HG03442 (cell line): ENCODE measurements around the gene ZBTB17.
"Not testable (repeated sequence)": the region's sequence is repeated elsewhere in the genome, so short reads cannot be mapped to it uniquely, and the experiment has no call there.

Experiments
- ATAC-seq: cut with Tn5 transposase; IDR thresholded peaks from one replicate; pipeline ENCODE4 v1.9.1; 2021; ENCODE audit warnings: mild to moderate bottlenecking, moderate library complexity; ENCODE audit not compliant: unreplicated experiment

The ZBTB17 gene

DNA sequence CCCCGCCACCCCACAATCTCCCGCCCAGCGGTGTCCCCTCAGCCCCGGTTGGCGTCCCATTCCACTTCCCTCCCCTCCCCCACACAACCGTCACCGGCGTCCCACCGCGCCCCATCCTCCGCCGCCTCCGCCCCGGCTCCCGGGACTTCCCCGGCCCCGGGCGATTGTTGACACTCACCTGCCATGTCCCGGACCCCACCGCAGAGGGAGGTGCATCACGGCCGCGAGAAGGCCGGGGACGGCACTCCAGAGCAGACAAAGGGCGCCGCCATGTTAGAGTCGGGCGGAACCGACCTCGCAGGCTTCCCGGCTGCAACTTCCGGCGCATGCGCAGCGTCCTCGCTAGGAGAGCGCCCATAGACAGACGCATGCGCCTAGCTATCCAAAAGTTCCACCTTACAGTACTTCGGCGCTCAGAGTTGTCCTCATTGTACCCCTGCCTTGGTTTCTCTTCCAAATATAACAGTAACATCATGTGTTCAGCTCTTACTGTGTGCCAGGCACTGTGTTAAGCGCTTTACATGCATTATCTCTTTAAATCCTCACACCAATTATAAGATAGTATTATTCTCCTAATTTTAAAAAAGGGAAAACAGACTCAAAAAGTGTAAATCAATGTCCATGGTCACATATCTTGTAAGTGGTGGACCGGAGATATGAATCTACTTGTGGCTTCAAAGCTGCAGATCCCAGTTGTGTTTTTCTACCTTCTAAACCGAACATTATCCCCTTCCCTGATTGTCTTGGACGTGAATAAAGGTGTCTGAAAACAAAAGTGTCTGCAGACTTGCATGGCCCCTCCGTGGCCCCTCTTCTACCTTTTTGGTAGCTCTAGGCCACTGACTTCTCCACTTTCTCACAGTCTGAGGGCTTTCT, at the start of gene ZBTB17:
ZBTB17 (minus strand) TSS at position 297 of the 876 bp plus-strand sequence. CDS start 27,606 bp downstream, outside the sequence.
- peak; percentile 62 for ATAC-seq

DNA sequence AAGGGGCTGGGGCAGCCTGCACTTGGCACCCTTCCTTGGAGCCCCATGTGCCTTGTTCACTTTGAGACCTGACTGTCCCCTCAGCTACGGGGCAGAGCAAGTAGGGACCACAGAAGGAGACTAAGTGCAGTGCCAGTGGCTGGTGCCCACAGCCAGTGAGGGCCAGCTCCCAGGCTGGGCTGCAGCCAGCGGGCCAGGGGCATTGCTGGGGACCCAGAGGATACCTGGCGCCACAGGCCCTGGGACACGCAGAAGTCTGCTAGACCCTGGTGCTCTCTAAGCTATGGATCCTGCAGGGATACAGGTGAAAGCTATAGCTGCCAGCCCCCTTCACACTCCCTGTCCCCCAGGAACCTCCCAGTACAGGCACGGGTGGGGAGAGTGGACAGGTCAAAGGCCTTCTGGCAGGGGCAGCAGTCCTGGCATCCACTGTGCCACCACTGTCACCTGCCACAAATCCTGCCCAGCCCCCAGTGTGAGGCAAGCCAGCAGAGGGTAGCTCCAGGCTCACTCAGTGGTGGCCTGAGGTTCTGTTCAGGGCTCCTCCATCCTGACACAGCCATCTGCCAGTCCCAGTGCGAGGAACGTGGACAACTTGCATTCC, 47.3 kb upstream of the ZBTB17 start:
- no peak for ATAC-seq

DNA sequence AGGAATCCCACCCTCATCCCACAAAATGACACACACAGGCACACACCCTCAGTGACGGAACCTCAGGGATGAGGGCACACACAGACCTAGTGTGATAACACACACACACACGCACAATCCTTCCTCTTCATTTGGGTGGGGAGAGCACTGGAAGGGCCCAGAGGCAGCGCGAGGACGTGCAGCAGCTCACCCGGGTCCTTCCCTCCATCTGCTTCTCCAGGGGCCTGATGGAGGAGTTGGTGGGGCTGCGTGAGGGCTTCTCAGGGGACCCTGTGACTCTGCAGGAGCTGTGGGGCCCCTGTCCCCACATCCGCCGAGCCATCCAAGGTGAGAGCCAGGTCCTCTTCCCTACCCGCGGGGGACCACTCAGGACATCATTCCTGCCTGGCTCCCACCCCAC, 46.5 kb upstream of the ZBTB17 start:
- ATAC-seq = no peak

DNA sequence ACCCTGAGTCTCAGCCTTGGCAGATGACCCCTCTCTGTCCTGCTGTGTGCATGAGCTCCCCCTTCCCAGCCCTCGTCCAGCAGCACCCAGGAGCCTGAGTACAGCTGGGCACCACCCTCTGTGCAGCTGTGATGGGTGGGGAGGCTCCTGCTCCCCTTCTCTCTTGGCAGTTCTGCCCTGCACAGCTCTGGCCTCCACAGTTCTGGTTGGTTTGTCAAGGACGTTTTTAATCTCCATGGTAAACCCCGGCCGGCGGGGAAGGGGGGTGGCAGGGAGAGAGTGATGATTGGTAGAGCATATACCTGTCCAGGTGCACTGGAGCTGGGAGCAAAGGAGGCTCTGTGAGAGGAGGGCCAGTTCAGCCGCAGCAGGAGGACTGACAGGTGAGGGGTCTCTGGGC, 45.8 kb upstream of the ZBTB17 start, which contains the start of gene CLCNKA:
CLCNKA (plus strand) TSS at position 356 of the 400 bp plus-strand sequence. CDS start 584 bp downstream, outside the sequence.
- no peak for ATAC-seq

DNA sequence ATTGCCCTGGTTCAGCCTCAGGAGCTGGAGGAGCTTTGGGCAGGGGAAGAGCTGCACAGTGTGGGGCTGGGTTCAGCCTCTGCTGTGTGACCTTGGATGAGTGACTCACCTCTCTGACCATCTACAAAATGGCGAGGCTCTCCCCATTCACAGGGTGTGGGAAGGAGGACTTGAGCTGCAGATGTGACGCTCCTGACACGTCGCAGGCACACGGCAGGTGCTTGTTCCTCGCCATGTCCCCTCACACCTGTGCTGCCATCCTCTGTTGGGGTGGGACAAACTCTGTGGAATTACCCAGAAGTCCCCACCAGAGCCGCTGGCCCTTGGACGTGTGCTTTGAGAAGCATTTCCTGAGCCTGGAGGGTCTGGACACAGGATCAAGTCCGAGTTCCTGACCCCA, 45.0 kb upstream of the ZBTB17 start:
- not testable (repeated sequence) for ATAC-seq

DNA sequence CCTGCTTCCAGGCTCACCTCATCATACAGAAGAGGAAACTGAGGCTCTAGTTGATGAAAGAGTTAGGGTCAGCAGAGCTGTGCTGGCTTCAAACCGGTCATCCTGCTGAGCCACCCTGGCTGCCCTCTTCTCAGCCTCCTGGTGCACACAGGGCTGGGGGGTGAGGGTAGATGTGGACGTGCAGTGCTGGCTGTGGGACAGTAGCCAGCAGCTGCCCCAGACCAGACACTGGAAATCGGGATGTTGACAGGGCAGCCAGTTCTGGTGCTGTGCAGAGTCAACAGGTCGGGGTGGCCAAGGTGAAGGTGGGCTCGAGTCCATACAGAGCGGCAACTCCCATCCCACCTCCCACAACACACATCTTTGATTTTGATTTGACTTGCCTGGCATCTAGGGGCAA, 44.4 kb upstream of the ZBTB17 start:
- ATAC-seq = no peak

DNA sequence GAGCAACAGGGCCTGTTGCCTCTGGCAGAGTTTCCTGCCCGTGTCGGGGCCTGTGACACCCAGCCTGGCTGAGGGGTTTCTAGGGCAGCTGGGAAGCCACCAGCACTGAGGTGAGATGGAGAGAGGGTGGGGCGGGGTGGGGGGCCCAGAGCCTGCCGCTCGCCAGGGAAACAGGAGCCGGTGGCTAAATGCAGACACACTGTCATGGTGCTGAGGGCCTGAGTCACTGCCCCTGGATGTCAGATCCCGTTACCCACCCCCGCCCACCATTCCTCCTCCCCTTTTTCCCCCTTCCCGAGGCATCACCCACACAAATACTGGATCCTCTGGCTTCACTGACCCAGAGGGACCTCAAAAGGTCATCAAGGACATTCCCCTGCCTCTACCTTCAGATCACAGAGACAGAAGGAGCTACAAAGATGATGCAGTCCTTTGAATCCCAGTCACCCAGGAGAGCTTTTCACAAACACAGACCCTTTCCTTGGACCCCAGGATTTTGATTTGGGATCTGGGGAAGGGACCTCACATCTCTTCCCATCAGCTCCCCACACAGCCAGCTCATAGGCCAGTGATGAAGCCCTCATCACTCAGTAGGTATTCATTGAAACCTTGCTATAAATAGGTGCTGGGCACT, 43.9 kb upstream of the ZBTB17 start:
- no peak for ATAC-seq

DNA sequence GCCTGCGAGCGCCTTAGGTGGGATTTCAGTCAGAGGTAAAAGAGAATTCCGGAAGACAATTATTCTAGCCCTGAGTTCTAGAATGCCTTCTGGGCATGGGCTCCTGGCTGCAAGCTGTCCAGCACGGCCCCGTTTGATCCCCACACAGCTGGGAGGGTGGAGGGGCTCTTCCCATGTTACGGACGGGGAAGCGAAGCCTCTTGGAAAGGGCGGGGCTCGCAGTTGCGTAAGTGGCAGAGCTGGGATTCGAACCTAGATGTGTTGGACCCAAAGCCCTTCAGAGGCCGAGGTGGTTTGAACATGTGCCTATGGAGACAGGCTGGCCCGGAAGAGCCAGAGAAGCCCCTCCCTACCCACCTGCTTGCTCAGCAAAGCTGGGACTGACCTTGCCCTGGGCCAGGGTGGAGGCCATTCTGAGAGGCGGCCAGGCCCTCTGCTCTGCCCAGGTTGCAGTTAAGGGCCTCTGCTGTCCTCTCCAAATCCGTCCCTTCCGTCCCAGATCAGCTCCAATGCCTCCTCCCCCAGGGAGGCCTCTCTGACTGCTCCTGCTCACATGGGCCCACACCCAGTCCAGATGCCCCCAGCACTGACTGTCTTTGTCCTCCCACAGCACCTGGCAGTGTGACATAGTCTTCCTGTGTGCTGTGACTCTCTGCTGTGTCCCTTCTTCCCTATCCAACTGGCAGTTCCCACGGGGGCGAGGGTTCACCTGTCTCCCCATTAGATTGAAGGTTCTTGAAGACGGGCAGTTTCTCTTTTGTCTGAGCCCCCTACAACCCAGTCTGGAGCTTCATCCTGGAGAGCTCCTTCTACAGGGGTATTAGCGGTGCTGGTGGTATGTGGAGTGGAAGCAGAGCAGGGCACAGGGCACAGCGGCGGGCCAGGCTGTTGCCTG, 43.1 kb upstream of the ZBTB17 start:
- no peak for ATAC-seq

DNA sequence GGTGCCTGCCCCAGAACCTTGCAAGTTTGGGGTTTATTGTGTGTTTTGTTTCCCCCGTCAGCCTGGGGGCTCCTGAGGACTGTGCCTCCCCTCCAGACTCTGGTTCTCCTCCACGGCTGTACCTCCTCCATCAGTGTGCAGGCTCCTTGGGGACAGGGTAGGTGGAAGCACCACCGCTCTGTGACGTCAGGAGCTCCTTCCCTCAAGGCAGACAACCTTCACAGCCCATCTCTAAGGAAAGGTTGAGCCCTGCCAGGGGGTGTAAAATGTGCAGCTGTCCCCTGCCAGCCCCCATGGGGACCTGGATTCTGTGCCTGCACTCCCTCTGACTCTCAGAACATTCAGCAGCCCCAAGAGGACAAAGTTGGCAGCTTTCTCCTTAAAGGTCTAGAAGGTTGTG, 42.4 kb upstream of the ZBTB17 start:
- no peak for ATAC-seq

DNA sequence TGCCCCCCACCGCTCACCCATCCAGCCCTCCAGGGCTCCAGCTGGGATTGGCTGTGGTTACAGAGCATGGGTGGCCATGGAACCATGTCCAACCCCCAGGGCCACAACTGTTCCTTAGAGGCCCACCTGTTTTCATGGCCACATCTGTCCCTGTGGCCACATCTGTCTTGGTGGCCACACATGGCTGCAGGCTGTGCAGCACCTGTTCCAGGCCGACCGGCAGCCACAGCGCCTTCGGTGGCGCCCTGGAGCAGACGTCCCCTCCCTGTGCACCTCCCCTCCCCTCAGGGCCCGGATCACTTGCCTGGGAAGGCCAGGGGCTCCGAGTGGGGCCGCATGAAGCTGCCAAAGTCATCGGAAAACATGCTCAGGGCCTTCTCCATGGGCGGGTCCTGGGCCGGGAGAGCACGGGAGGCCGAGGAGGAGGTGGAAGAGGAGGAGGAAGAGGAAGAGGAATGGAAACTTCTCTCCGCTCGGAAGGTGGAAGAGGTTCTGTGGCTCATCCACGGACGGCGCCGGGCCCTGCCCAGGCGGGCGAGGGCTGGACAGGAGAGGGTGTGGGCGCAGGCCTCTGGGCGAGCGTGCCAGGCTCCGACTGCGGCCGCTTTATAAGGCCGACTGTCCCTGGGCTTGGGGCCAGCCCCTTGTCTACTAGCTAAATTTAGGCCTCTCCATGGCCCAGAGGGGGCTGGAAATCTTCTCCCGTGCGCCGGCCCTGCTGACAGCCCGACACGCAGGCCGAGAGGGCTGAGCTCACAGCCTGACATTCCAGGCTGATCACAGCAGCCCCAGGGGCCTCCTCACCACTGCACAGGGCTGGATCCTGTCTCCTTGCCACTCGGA, 41.8 kb upstream of the ZBTB17 start, which contains the start of gene HSPB7:
HSPB7 (minus strand) TSS at position 583 of the 843 bp plus-strand sequence; CDS start at position 503, 80 bp downstream.
- ATAC-seq = no peak

DNA sequence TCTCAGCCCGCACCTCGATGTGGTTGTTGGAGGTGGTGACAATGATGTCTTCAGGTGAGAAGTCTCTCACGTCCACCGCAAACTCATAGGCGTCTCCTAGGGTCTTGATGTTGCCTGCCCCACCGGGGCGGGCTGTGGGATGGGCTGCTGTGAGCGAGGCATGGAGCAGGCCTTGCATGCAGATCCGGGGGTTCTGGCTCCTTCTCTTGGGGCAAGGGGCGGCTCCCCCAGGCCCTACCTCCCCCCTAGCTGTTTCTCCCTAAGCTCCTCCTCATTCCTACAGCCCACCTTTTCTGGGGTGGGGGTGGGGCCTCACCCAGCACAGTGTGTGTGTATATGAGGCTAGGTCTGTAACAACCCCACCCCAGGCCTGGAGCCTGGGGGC, 41.2 kb upstream of the ZBTB17 start:
- no peak for ATAC-seq

DNA sequence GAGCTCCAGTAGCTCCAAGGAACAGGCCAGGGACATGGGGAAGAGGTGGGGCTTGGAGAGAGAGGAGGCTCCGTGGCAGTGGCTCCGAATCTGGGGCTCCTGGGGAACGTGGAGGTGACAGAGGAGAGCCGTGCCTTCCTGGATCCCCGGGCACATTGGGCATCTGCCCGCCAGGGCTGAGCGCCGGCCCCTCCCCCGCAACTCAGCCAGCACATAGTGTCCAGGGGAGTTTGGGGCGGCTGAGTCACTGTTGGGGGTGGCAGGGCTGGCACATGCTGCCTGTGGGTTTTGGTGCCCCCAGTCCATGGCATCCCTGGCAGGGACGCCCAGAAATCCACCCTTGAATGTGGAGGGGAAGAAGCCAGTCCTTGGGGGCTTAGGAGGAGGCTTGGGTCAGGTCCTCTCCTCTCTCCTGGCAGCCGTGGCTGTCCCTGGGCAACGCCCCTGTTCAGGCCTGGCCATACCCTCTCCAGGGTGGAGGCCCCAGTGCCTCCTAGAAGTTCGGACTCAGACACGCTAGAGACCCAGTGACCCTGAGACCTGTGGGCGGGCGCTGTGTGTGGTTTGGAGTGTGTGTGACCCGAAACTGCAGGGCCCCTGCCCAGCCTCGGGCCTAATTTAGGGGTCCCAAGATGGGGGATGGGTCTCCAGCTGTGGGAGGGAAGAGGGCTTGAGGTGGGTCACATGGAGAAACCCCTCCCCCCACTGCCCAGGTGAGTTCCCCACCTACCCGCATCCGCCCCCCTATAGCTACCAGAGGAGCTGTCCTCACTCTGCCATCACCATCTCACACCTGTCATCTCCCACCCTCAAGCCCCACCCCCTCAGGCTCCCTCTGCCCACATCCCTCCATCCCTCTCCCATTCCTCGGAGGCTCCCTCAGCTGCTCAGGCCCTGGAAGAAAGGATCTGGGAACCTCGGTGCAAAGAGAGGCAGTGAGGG, 40.3 kb upstream of the ZBTB17 start:
- ATAC-seq = no peak

DNA sequence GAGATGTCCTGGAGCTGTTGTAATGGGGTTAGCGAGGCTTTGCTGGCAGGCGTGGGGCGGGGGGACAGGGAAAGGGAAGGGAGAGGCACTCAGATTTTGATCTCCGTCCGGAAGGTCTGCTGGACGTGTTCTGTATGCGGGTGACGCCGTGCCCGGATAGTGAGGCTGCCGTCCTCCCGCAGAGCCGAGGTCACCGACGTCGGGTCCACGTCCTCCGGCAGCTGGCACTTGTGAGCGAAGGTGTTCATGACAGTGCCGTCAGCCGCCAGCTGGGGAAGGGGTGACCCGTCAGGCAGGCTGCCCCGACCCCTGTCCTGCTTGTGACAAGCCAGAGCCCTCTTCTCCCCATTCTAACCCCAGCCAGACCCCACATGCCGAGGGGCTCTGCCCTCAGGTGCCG, 39.6 kb upstream of the ZBTB17 start:
- ATAC-seq = no peak

DNA sequence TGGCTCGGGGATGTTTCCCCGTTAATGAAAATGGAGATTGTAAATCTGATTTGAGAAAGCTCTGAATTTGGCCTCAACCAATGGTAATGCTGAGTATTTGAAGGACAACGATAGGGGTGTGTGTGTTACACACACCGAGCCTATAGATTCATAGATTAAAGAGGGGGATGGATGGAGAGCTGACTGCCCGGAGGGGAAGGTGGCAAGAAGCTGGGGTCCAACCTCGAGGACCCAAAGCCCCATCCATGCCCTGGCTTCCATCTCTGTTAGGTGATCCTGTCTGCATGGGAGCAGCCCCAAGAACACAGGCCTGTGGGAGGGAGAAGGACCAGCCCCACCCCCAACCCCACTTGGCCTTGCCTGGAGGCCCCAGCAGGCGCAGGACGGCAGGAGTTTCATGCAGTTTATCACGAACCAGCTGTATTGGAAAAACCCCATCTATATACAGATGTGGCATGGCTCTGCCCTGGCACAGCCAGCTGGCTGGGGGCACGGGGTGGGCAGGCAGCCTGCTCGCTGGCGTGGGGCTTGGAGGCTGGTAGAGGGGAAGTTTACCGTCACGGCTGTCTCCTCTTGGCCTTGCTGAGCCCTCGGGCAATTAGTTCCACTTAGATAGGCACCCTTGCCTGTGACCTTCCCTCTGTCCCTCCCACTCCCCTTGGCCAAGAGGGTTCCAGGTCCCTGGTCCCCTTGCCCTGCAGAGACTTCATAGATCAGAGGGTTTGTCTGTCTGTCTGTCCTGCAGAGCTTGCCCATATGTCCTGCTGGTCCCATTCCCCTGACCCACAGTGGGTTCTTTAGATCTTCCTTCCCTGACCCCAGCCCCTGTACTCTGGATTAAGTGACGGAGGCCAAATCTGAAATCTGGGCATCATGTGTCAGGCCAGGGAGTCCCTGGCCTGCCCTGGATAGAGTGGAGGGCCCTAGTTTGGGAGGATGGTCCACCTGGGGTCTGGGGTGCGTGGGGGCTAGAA, 38.9 kb upstream of the ZBTB17 start:
- no peak for ATAC-seq

DNA sequence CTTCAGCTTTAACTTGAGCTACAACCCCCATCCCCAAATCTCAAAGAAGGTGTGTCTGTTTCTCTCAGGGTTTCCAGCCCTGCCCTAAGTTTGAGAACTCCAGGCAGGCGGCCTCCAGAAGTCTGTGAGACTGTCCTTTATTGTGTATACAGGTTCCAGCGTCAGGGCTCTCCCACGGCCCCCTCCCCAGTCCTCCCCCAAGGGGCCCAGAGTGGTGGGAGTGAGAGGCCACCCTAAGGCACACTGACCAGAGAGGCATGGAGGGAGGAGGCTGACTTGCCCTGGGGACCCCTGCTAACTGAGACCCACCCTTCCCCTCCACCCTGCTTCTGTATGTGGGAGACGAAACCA, 38.0 kb upstream of the ZBTB17 start:
- ATAC-seq = no peak

DNA sequence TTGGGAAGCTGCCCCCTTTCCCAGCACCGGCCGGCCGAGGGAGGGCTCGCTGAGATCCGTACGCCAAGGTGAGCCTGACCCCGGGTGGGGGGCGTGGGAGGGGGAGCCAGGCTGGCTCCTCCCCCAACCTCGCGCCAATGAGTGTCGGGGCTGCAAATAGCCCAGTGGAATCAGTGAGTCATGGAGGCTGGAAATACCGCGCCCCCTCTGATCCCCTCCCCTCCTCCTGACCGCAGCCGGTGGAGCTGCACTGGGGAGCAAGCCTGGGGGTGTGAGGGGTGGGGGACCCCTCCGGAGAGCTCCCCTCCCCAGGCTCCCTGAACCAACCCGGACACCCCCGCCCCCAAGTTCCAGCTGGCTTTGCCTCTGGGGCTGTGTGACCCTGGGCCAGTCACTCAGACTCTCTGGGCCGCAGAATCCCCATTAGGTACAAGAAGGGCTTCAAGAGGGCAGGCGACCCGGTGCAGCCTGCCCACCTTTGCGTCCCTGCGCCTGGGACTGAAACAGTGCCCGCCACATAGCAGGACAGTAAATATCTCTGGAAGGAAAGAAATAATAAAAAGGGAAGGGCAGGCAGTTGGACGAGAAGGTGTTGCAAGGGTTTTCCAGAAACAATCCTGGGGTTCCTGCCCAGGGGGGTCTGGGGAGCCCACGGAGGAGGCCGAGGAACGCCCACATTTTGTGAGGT, 37.5 kb upstream of the ZBTB17 start:
- ATAC-seq = no peak

DNA sequence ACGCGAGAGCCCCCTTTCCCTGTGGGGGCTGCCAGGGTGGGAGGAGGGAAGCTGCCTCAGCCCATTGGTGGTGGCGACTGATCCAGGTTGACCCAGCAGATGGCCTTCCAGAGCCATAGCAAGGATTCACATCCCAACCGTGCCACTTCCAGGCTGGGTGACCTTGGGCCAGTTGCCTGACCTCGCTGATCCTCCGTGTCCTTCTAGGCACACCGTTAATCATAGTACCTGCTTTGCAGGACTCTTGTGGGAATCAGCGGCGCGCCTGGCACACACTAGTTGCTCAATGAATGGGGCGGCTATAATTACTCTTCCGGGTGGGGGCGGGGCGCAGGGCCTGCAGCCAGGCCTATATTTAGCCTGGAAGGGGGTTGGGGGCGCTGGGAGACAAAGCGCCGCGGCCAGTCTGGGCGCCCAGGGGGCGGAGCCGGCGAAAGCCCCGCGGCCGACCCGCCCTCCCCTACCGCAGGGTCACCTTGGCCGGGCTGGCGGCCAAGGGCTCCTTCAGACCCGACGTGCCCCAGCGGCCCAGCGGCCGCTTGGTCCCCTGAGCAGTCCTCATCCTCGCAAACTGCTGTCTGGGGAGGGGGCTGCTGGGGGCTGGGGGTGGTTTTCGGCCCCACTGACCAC, 36.8 kb upstream of the ZBTB17 start:
- ATAC-seq = no peak
